ENCODE data around the gene HTD2. TPM values are rescaled to one million over a fixed set of nuclear protein-coding genes. Genes with fewer than 3 reads are reported as not detected.

The HTD2 gene
- total RNA-seq, 2 experiments from 2014 or later = 7.6 to 9.5 TPM

- no peak overlapping the region for H3K27ac Mint-ChIP-seq
- no peaks in the 10 kb centered on the region for H3K27me3 Mint-ChIP-seq
- peaks cover 15% of the 10 kb centered on the region for H3K4me1 Mint-ChIP-seq (ENCODE audit: low read depth)
- intact Hi-C loops (cut with micrococcal nuclease) = no loop called here
- ChIA-PET CTCF (no interaction called here), POLR2A (no interaction called here)
- H3K36me3 Mint-ChIP-seq = peaks cover 4% of the 10 kb centered on the region
- DNase-seq = no peak
- no peaks in the 10 kb centered on the region for H3K9me3 Mint-ChIP-seq
- H3K4me3 Mint-ChIP-seq = no peak overlapping the region
Measured at GRCh38 chr3:58366699-58367098, 60.4 kb downstream of the HTD2 start.

GRCh38 chr3:58369038-58369437 is 62.7 kb downstream of the HTD2 start:
- H3K4me1 Mint-ChIP-seq (ENCODE audit: low read depth) = peaks cover 12% of the 10 kb centered on the region
- H3K27me3 Mint-ChIP-seq = no peaks in the 10 kb centered on the region
- POLR2A ChIA-PET = no interaction called here
- no peak for DNase-seq
- peaks cover 6% of the 10 kb centered on the region for H3K36me3 Mint-ChIP-seq
- H3K4me3 Mint-ChIP-seq = no peak overlapping the region
- intact Hi-C loops (cut with micrococcal nuclease) = no loop called here
- no peaks in the 10 kb centered on the region for H3K9me3 Mint-ChIP-seq
- no peak overlapping the region for H3K27ac Mint-ChIP-seq
- CTCF ChIA-PET = interaction anchor here (0.9 to 1.3 kb wide), 3 partner anchors 35 to 181 kb away, joined by 3 to 4 read pairs (median 3); no protein-coding TSS in a partner anchor

Other genes starting within 250 kb of the HTD2 start
- not detected for gene DNASE1L3, start 95.5 kb upstream of the HTD2 start, total RNA-seq
- gene ABHD6, start 68.7 kb upstream of the HTD2 start, total RNA-seq = 1 to 10 TPM; 3.9 to 4.1 TPM
- 10 to 100 TPM; 14.0 to 15.4 TPM for gene RPP14, start 275 bp upstream of the HTD2 start, total RNA-seq
- gene PXK, start 26.4 kb downstream of the HTD2 start, total RNA-seq = 10 to 100 TPM; 40.9 to 45.4 TPM
- 10 to 100 TPM; 55.6 to 56.3 TPM for gene PDHB, start 127.3 kb downstream of the HTD2 start, total RNA-seq
- gene KCTD6, start 185.6 kb downstream of the HTD2 start, total RNA-seq = 1 to 10 TPM; 8.0 to 8.6 TPM
- not detected for gene ACOX2, start 230.7 kb downstream of the HTD2 start, total RNA-seq

All from activated CD4-positive, alpha-beta memory T cell treated with anti-CD3 and anti-CD28 coated beads for 36 hours (primary cell).